GM23338 (cell line): ENCODE results near the gene SLIT1. TPM values are rescaled to one million over a fixed set of nuclear protein-coding genes. Genes with fewer than 3 reads are reported as not detected.

ENCODE experiments used
- ATAC-seq: fragments of 200-7000 bp; cut with Tn5 transposase; 3 replicates; pipeline ENCODE4 v1.9.1; 2020
- DNase-seq: peaks from one replicate; pipeline ENCODE4 v3.0.0-alpha.2; 2015; ENCODE audit warnings: low spot score
- H2AFZ ChIP-seq: fragments of 200-600 bp; sonication (generic); 2 replicates; pipeline ENCODE4 v1.8.0; 2016; ENCODE audit warnings: antibody characterized with exemption, mild to moderate bottlenecking, moderate library complexity
- H3F3A ChIP-seq: fragments of 200-600 bp; sonication (generic); replicated peaks from 2 replicates; pipeline ENCODE4 v1.8.0; 2017; ENCODE audit warnings: antibody characterized with exemption, mixed run types, low read depth
- H3K27ac ChIP-seq: fragments of 200-600 bp; sonication (generic); 2 replicates; pipeline ENCODE4 v1.6.1; 2016; ENCODE audit warnings: low read depth
- H3K27me3 ChIP-seq: fragments of 200-600 bp; sonication (generic); 2 replicates; pipeline ENCODE4 v1.8.0; 2016; ENCODE audit warnings: mild to moderate bottlenecking, mixed run types, moderate library complexity; ENCODE audit not compliant: insufficient read depth
- H3K36me3 ChIP-seq: fragments of 200-600 bp; sonication (generic); 2 replicates; pipeline ENCODE4 v1.8.0; 2016; ENCODE audit warnings: mild to moderate bottlenecking; ENCODE audit not compliant: insufficient read depth
- H3K4me1 ChIP-seq: fragments of 200-600 bp; sonication (generic); 2 replicates; pipeline ENCODE4 v1.8.0; 2016; ENCODE audit warnings: mild to moderate bottlenecking, moderate library complexity; ENCODE audit not compliant: insufficient read depth
- H3K4me2 ChIP-seq: fragments of 200-600 bp; sonication (generic); 2 replicates; pipeline ENCODE4 v1.7.1; 2017; ENCODE audit warnings: mixed run types
- H3K4me3 ChIP-seq: fragments of 200-600 bp; sonication (generic); 2 replicates; pipeline ENCODE4 v1.6.1; 2016; ENCODE audit warnings: mixed run types
- H3K79me2 ChIP-seq: fragments of 200-600 bp; sonication (generic); replicated peaks from 2 replicates; pipeline ENCODE4 v1.8.0; 2017; ENCODE audit warnings: mild to moderate bottlenecking; ENCODE audit not compliant: insufficient read depth
- H3K9me2 ChIP-seq: fragments of 200-600 bp; sonication (generic); 2 replicates; pipeline ENCODE4 v1.8.0; 2017; ENCODE audit not compliant: insufficient read depth
- H4K20me1 ChIP-seq: fragments of 200-600 bp; sonication (generic); replicated peaks from 2 replicates; pipeline ENCODE4 v1.8.0; 2017; ENCODE audit warnings: mild to moderate bottlenecking; ENCODE audit not compliant: insufficient read depth
- H3K27ac Mint-ChIP-seq: 2 replicates; pipeline ENCODE4 v1.8.0; 2020; ENCODE audit warnings: inconsistent platforms, mild to moderate bottlenecking, moderate library complexity, mixed read lengths
- H3K27me3 Mint-ChIP-seq: 3 replicates; pipeline ENCODE4 v1.8.0; 2022; ENCODE audit warnings: low read depth, mild to moderate bottlenecking, moderate library complexity, mixed read lengths, inconsistent platforms; ENCODE audit not compliant: insufficient read depth, poor library complexity
- H3K36me3 Mint-ChIP-seq: 3 replicates; pipeline ENCODE4 v1.8.0; 2021; ENCODE audit warnings: low read depth, mild to moderate bottlenecking, inconsistent platforms, moderate library complexity, mixed read lengths
- H3K4me1 Mint-ChIP-seq: 3 replicates; pipeline ENCODE4 v1.8.0; 2020; ENCODE audit warnings: mild to moderate bottlenecking, inconsistent platforms, mixed read lengths
- H3K4me3 Mint-ChIP-seq: 3 replicates; pipeline ENCODE4 v1.8.0; 2021; ENCODE audit warnings: moderate library complexity, mild to moderate bottlenecking, inconsistent platforms, mixed read lengths
- H3K9me3 Mint-ChIP-seq: 3 replicates; pipeline ENCODE4 v1.8.0; 2020; ENCODE audit warnings: moderate library complexity, mild to moderate bottlenecking, inconsistent platforms, mixed read lengths
- CREB1 ChIP-seq: fragments of 250-450 bp; sonication (Bioruptor Pico); IDR thresholded peaks from 2 replicates; pipeline ENCODE4 v1.5.0; 2020; ENCODE audit warnings: low read depth, mild to moderate bottlenecking, moderate library complexity
- JUNB ChIP-seq: IDR thresholded peaks from one replicate; pipeline ENCODE4 v1.6.1; 2016; ENCODE audit warnings: antibody characterized with exemption; ENCODE audit not compliant: unreplicated experiment
- POLR2AphosphoS5 ChIP-seq: IDR thresholded peaks from 2 replicates; pipeline ENCODE4 v1.6.1; 2016; ENCODE audit warnings: antibody characterized with exemption, low read depth
- STAT1 ChIP-seq: IDR thresholded peaks from one replicate; pipeline ENCODE4 v1.6.1; 2016; ENCODE audit warnings: antibody characterized with exemption; ENCODE audit not compliant: unreplicated experiment
- ZNF114 ChIP-seq: fragments of 250-450 bp; sonication (Bioruptor Pico); IDR thresholded peaks from 2 replicates; pipeline ENCODE4 v1.5.0; 2020; ENCODE audit warnings: mild to moderate bottlenecking, moderate library complexity
- ZNF331 ChIP-seq: fragments of 250-450 bp; sonication (Bioruptor Pico); IDR thresholded peaks from 2 replicates; pipeline ENCODE4 v1.5.0; 2020; ENCODE audit warnings: low read depth, mild to moderate bottlenecking, moderate library complexity
- polyA plus RNA-seq: library from polyadenylated mRNA; unstranded; fragments of >200 nt; fragmentation: Nextera tagmentation; extraction: Ambion mirVana; gene quantifications from 2 replicates; pipeline ENCODE4 v1.2.1, GENCODE V29; 2016
- total RNA-seq: library from RNA; depleted of rRNA; stranded (reverse); fragments of >200 nt; shearing (Covaris generic); gene quantifications from 2 replicates; pipeline ENCODE4 v1.2.3, GENCODE V29; 2014
- TF ChIP-seq, protein P1 (sequence below): IDR thresholded peaks from 2 replicates; pipeline ENCODE4 v1.6.1; 2016; ENCODE audit warnings: antibody characterized with exemption
- TF ChIP-seq, protein P2 (sequence below), 2 experiments: fragments of 200-600 bp in 1 of 2; sonication (generic) in 1 of 2; conservative IDR thresholded peaks; 2 replicates each; pipeline versions ENCODE4 v1.5.1 to v1.6.1; 2016 to 2017; ENCODE audit warnings: antibody characterized with exemption in 2 of 2, low read depth in 2 of 2, mild to moderate bottlenecking in 2 of 2, moderate library complexity in 1 of 2
- TF ChIP-seq, protein P3 (sequence below): IDR thresholded peaks from one replicate; pipeline ENCODE4 v1.6.1; 2018; ENCODE audit warnings: antibody characterized with exemption; ENCODE audit not compliant: unreplicated experiment
- TF ChIP-seq, protein P4 (sequence below): fragments of 250-450 bp; sonication (Bioruptor Pico); IDR thresholded peaks from 2 replicates; pipeline ENCODE4 v1.5.0; 2020; ENCODE audit warnings: mild to moderate bottlenecking, moderate library complexity

The SLIT1 gene
- total and polyA plus RNA-seq, 2 experiments from 2014 or later, result 0.76 to 1.7 TPM

DNA sequence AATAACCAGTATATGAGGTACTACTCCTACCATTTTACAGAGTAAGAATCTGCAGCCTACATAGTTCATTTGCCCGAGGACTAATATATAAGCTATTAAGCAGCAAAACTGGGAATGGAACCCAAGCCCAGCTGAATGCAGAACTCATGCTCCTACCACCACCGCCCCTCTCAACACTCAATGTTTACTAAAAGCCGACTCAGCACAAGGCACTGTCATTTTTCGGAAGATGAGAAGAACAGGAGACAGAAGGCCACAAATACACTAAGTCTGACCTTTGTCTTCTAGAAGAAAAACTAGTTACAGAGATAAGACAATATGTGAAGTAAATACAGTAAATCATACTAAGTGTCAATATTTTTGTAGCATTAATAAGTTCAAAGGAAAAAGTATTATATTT, 40.6 kb upstream of the SLIT1 start (continued):
- no peak for TF ChIP-seq CREB1 (CRISPR knock-in tag)
- TF ChIP-seq, protein P1, sequence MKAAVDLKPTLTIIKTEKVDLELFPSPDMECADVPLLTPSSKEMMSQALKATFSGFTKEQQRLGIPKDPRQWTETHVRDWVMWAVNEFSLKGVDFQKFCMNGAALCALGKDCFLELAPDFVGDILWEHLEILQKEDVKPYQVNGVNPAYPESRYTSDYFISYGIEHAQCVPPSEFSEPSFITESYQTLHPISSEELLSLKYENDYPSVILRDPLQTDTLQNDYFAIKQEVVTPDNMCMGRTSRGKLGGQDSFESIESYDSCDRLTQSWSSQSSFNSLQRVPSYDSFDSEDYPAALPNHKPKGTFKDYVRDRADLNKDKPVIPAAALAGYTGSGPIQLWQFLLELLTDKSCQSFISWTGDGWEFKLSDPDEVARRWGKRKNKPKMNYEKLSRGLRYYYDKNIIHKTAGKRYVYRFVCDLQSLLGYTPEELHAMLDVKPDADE, result no peak
- TF ChIP-seq ZNF331 (CRISPR knock-in tag), result no peak

DNA sequence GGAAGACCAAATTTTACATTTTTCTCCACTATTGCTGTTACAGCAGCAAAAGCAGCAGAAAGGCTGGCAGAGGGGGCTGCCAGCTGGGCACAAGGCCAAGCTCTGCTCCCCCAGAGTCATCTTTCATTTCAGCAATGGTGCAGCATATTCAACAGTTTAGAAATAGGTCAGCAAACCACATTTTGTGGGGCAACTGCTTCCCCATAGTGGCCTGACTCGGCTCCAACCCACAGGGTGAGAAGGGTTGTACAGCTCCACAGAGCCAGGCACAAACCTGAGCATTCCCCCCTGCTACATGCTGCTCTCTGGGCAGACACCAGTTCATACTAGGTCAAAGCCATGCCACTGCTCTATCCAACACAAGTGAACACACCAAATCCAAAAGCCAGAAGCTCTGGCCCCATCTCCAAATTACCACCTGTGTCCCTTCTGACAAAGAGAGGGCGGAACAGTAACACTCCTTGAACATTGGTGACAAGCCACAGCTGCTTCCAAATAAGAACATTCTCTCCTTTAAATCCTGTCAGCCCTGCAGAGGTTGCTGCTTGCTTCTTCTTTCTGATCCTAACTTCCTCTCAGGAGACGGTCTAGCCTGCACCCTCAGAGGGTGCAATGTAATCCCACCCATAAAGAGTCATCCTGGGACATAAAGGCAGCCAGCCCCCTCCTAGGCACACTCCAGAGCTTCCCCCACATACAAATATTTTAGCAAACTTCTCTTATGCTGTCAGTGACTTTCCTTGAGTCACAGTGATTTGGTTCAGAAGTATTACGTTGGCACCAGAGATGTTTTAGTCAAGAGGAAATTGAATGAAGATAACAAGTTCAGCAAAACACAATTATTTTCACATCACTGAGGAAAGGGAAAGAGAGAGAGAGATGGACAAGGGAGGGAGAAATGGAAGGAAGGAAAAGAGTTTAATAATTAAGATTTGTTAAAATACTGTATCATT, 39.0 kb upstream of the SLIT1 start:
- H3K27me3 Mint-ChIP-seq, result no peaks in the 10 kb centered on the region
- no peaks in the 10 kb centered on the region for H3K9me3 Mint-ChIP-seq
- no peak overlapping the region for H3K27ac Mint-ChIP-seq
- Histone ChIP-seq H3K4me3 (no peak overlapping the region), H3K36me3 (peaks cover 4% of the 10 kb centered on the region; the same call in 1 of the 2 replicates), H3F3A (no peaks in the 10 kb centered on the region), H3K4me1 (no peaks in the 10 kb centered on the region), H4K20me1 (no peaks in the 10 kb centered on the region; the same call in 1 of the 2 replicates), H3K4me2 (no peak overlapping the region), H3K27me3 (no peaks in the 10 kb centered on the region), H2AFZ (no peak overlapping the region), H3K79me2 (no peaks in the 10 kb centered on the region), H3K27ac (no peak overlapping the region), H3K9me2 (no peaks in the 10 kb centered on the region)
- ATAC-seq, result no peak
- no peaks in the 10 kb centered on the region for H3K36me3 Mint-ChIP-seq
- DNase-seq, result no peak
- H3K4me3 Mint-ChIP-seq, result no peak overlapping the region
- H3K4me1 Mint-ChIP-seq, result peaks cover 12% of the 10 kb centered on the region
- TF ChIP-seq ZNF331 (CRISPR knock-in tag) (no peak), ZNF114 (CRISPR knock-in tag) (no peak), JUNB (no peak), STAT1 (no peak), POLR2AphosphoS5 (no peak)
- TF ChIP-seq, protein P2, sequence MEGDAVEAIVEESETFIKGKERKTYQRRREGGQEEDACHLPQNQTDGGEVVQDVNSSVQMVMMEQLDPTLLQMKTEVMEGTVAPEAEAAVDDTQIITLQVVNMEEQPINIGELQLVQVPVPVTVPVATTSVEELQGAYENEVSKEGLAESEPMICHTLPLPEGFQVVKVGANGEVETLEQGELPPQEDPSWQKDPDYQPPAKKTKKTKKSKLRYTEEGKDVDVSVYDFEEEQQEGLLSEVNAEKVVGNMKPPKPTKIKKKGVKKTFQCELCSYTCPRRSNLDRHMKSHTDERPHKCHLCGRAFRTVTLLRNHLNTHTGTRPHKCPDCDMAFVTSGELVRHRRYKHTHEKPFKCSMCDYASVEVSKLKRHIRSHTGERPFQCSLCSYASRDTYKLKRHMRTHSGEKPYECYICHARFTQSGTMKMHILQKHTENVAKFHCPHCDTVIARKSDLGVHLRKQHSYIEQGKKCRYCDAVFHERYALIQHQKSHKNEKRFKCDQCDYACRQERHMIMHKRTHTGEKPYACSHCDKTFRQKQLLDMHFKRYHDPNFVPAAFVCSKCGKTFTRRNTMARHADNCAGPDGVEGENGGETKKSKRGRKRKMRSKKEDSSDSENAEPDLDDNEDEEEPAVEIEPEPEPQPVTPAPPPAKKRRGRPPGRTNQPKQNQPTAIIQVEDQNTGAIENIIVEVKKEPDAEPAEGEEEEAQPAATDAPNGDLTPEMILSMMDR (conservative IDR thresholded peaks at IDR 0.05; ENCODE audit: low read depth in 2 of 2), result no peak
- TF ChIP-seq, protein P3, sequence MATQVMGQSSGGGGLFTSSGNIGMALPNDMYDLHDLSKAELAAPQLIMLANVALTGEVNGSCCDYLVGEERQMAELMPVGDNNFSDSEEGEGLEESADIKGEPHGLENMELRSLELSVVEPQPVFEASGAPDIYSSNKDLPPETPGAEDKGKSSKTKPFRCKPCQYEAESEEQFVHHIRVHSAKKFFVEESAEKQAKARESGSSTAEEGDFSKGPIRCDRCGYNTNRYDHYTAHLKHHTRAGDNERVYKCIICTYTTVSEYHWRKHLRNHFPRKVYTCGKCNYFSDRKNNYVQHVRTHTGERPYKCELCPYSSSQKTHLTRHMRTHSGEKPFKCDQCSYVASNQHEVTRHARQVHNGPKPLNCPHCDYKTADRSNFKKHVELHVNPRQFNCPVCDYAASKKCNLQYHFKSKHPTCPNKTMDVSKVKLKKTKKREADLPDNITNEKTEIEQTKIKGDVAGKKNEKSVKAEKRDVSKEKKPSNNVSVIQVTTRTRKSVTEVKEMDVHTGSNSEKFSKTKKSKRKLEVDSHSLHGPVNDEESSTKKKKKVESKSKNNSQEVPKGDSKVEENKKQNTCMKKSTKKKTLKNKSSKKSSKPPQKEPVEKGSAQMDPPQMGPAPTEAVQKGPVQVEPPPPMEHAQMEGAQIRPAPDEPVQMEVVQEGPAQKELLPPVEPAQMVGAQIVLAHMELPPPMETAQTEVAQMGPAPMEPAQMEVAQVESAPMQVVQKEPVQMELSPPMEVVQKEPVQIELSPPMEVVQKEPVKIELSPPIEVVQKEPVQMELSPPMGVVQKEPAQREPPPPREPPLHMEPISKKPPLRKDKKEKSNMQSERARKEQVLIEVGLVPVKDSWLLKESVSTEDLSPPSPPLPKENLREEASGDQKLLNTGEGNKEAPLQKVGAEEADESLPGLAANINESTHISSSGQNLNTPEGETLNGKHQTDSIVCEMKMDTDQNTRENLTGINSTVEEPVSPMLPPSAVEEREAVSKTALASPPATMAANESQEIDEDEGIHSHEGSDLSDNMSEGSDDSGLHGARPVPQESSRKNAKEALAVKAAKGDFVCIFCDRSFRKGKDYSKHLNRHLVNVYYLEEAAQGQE, result no peak
- TF ChIP-seq, protein P4, sequence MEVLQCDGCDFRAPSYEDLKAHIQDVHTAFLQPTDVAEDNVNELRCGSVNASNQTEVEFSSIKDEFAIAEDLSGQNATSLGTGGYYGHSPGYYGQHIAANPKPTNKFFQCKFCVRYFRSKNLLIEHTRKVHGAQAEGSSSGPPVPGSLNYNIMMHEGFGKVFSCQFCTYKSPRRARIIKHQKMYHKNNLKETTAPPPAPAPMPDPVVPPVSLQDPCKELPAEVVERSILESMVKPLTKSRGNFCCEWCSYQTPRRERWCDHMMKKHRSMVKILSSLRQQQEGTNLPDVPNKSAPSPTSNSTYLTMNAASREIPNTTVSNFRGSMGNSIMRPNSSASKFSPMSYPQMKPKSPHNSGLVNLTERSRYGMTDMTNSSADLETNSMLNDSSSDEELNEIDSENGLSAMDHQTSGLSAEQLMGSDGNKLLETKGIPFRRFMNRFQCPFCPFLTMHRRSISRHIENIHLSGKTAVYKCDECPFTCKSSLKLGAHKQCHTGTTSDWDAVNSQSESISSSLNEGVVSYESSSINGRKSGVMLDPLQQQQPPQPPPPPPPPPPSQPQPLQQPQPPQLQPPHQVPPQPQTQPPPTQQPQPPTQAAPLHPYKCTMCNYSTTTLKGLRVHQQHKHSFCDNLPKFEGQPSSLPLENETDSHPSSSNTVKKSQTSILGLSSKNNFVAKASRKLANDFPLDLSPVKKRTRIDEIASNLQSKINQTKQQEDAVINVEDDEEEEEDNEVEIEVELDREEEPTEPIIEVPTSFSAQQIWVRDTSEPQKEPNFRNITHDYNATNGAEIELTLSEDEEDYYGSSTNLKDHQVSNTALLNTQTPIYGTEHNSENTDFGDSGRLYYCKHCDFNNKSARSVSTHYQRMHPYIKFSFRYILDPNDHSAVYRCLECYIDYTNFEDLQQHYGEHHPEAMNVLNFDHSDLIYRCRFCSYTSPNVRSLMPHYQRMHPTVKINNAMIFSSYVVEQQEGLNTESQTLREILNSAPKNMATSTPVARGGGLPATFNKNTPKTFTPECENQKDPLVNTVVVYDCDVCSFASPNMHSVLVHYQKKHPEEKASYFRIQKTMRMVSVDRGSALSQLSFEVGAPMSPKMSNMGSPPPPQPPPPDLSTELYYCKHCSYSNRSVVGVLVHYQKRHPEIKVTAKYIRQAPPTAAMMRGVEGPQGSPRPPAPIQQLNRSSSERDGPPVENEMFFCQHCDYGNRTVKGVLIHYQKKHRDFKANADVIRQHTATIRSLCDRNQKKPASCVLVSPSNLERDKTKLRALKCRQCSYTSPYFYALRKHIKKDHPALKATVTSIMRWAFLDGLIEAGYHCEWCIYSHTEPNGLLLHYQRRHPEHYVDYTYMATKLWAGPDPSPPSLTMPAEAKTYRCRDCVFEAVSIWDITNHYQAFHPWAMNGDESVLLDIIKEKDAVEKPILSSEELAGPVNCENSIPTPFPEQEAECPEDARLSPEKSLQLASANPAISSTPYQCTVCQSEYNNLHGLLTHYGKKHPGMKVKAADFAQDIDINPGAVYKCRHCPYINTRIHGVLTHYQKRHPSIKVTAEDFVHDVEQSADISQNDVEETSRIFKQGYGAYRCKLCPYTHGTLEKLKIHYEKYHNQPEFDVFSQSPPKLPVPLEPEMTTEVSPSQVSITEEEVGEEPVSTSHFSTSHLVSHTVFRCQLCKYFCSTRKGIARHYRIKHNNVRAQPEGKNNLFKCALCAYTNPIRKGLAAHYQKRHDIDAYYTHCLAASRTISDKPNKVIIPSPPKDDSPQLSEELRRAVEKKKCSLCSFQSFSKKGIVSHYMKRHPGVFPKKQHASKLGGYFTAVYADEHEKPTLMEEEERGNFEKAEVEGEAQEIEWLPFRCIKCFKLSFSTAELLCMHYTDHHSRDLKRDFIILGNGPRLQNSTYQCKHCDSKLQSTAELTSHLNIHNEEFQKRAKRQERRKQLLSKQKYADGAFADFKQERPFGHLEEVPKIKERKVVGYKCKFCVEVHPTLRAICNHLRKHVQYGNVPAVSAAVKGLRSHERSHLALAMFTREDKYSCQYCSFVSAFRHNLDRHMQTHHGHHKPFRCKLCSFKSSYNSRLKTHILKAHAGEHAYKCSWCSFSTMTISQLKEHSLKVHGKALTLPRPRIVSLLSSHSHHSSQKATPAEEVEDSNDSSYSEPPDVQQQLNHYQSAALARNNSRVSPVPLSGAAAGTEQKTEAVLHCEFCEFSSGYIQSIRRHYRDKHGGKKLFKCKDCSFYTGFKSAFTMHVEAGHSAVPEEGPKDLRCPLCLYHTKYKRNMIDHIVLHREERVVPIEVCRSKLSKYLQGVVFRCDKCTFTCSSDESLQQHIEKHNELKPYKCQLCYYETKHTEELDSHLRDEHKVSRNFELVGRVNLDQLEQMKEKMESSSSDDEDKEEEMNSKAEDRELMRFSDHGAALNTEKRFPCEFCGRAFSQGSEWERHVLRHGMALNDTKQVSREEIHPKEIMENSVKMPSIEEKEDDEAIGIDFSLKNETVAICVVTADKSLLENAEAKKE (CRISPR knock-in tag), result no peak
